Measurements from ENCODE around the gene KLF12.

DNA sequence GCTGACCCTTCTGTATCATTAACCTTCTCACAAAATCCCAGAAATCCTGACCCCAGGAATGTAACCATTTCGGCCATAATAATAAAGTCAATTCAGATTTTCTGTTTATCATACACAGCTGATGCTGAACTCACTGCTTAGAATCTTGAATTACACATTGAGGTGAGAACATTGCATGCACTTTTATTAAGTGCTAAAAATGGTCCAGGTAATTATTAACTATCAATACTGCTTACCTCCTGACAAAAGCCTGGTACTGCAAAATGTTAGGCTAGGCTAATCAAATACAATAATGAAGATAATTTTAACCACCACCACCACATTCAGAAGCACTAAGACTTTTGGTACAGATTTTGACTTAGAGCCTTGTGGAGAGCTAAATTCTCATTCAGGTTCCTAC, 36.1 kb downstream of the KLF12 start:
- no peak for TF ChIP-seq POLR2AphosphoS5 (IDR thresholded peaks at IDR 0.05)
- TF ChIP-seq POLR2A (IDR thresholded peaks at IDR 0.05): no peak
- TF ChIP-seq, protein P1, sequence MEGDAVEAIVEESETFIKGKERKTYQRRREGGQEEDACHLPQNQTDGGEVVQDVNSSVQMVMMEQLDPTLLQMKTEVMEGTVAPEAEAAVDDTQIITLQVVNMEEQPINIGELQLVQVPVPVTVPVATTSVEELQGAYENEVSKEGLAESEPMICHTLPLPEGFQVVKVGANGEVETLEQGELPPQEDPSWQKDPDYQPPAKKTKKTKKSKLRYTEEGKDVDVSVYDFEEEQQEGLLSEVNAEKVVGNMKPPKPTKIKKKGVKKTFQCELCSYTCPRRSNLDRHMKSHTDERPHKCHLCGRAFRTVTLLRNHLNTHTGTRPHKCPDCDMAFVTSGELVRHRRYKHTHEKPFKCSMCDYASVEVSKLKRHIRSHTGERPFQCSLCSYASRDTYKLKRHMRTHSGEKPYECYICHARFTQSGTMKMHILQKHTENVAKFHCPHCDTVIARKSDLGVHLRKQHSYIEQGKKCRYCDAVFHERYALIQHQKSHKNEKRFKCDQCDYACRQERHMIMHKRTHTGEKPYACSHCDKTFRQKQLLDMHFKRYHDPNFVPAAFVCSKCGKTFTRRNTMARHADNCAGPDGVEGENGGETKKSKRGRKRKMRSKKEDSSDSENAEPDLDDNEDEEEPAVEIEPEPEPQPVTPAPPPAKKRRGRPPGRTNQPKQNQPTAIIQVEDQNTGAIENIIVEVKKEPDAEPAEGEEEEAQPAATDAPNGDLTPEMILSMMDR (IDR thresholded peaks at IDR 0.05): no peak
